K562 (cell line): ENCODE measurements around the gene B9D2. TPM values are rescaled to one million over a fixed set of nuclear protein-coding genes. Genes with fewer than 3 reads are reported as not detected.
"Not testable (repeated sequence)": the region's sequence is repeated elsewhere in the genome, so short reads cannot be mapped to it uniquely, and the experiment has no call there.

Experiments used
- ATAC-seq: fragments of 200-7000 bp; cut with Tn5 transposase; 3 replicates; pipeline ENCODE4 v1.9.1; 2020; ENCODE audit warnings: moderate library complexity
- BruUV-seq: library from RNA; stranded (reverse); fragments of 400-500 nt; replicated peaks from 2 replicates; lab custom pipeline; 2021; lab: Mats Ljungman, UMichigan
- CTCF ChIA-PET: fragments of 300-600 bp; formaldehyde crosslinking; extraction: SDS; loops from one replicate; lab custom pipeline; 2021; ENCODE audit warnings: low intra/inter-chr PET ratio; lab: Yijun Ruan, JAX
- POLR2A ChIA-PET: fragments of 300-600, 350-650 bp; sonication (Branson Sonifier 250); formaldehyde crosslinking; extraction: SDS; loops from one replicate; lab custom pipeline; 2021; ENCODE audit warnings: antibody characterized with exemption, inconsistent platforms; lab: Yijun Ruan, JAX
- DNase-seq, 4 experiments: peaks; one replicate each; pipeline versions ENCODE4 v3.0.0 to v3.0.0-alpha.2; 2011 to 2018; ENCODE audit warnings: low spot score in 3 of 4, mixed read lengths in 3 of 4; ENCODE audit errors: extremely low read depth in 1 of 4
- FAIRE-seq: peaks from 2 replicates; lab custom pipeline; 2011; peaks lifted over from hg19 to GRCh38; lab: Jason Lieb, UNC
- H2AFZ ChIP-seq: 2 replicates; pipeline ENCODE4 v1.6.0; 2011; ENCODE audit warnings: low read depth, low read length, control low read depth, inconsistent platforms
- H3K27ac ChIP-seq: fragments of 200-600 bp; 3 replicates; pipeline ENCODE4 v1.8.0; 2011; ENCODE audit warnings: low read depth, mild to moderate bottlenecking, control low read depth, inconsistent platforms, low read length, moderate library complexity, mixed read lengths; ENCODE audit errors: extremely low read depth
- H3K27me3 ChIP-seq, 2 experiments: fragments of 300-600 bp in 1 of 2; 2 replicates in 1 of 2; 3 replicates in 1 of 2; pipeline versions ENCODE4 v1.6.0 to v1.8.0; 2011; ENCODE audit warnings: inconsistent platforms in 2 of 2, low read length in 2 of 2, mild to moderate bottlenecking in 1 of 2, mixed read lengths in 1 of 2, moderate library complexity in 1 of 2; ENCODE audit not compliant: control insufficient read depth in 2 of 2, insufficient read depth in 2 of 2
- H3K36me3 ChIP-seq: fragments of 300-600 bp; 3 replicates; pipeline ENCODE4 v1.8.0; 2011; ENCODE audit warnings: mild to moderate bottlenecking, low read length, inconsistent platforms; ENCODE audit not compliant: control insufficient read depth, insufficient read depth
- H3K4me1 ChIP-seq, 2 experiments: fragments of 200-600 bp in 1 of 2; replicated peaks in 1 of 2; 2 replicates in 1 of 2; 3 replicates in 1 of 2; pipeline versions ENCODE4 v1.5.1 to v1.8.0; 2011; ENCODE audit warnings: inconsistent platforms in 2 of 2, low read length in 2 of 2, mild to moderate bottlenecking in 1 of 2, mixed read lengths in 1 of 2, moderate library complexity in 1 of 2; ENCODE audit not compliant: control insufficient read depth in 2 of 2, insufficient read depth in 2 of 2
- H3K4me2 ChIP-seq: 2 replicates; pipeline ENCODE4 v1.6.1; 2011; ENCODE audit warnings: low read length, control low read depth, inconsistent platforms, mixed read lengths; ENCODE audit not compliant: insufficient read depth
- H3K4me3 ChIP-seq: fragments of 200-600 bp; sonication (generic), shearing (Covaris generic); 2 replicates; pipeline ENCODE4 v1.5.1; 2016; ENCODE audit warnings: control low read depth, inconsistent platforms
- H3K79me2 ChIP-seq: fragments of 200-600 bp; 3 replicates; pipeline ENCODE4 v1.8.0; 2011; ENCODE audit warnings: low read length, inconsistent platforms; ENCODE audit not compliant: control insufficient read depth, insufficient read depth
- H3K9ac ChIP-seq, 2 experiments: 2 replicates each; pipeline versions ENCODE4 v1.6.0 to v1.6.1; 2011; ENCODE audit warnings: low read depth in 2 of 2, low read length in 2 of 2, control low read depth in 1 of 2, inconsistent platforms in 1 of 2, mild to moderate bottlenecking in 1 of 2, mixed read lengths in 1 of 2; ENCODE audit not compliant: insufficient read depth in 1 of 2
- H3K9me1 ChIP-seq: one replicate; pipeline ENCODE4 v1.6.0; 2011; ENCODE audit warnings: inconsistent platforms, mild to moderate bottlenecking, low read length, moderate library complexity; ENCODE audit not compliant: control insufficient read depth, insufficient read depth
- H3K9me3 ChIP-seq: replicated peaks from 2 replicates; pipeline ENCODE4 v1.5.1; 2011; ENCODE audit warnings: low read depth, low read length, inconsistent platforms; ENCODE audit not compliant: control insufficient read depth, insufficient read depth
- H4K20me1 ChIP-seq: replicated peaks from 2 replicates; pipeline ENCODE4 v1.6.1; 2011; ENCODE audit warnings: low read length, inconsistent platforms, mixed read lengths; ENCODE audit not compliant: control insufficient read depth, insufficient read depth
- CXXC5 ChIP-seq: fragments of 250-450 bp; sonication (Bioruptor Pico); IDR thresholded peaks from 2 replicates; pipeline ENCODE4 v1.8.0; 2022; ENCODE audit warnings: inconsistent platforms, mild to moderate bottlenecking, moderate library complexity
- JUN ChIP-seq, 2 experiments: sonication (generic) in 1 of 2; formaldehyde crosslinking in 1 of 2; IDR thresholded peaks; 2 replicates each; pipeline versions ENCODE4 v1.6.1 to v1.8.0; 2012 to 2022; ENCODE audit warnings: borderline replicate concordance in 2 of 2, mild to moderate bottlenecking in 2 of 2, improper control_type of control experiment in 1 of 2, low read depth in 1 of 2, low read length in 1 of 2, missing genetic modification reagents in 1 of 2
- ZNF274 ChIP-seq: IDR thresholded peaks from 2 replicates; pipeline ENCODE4 v1.6.1; 2011; ENCODE audit warnings: low read depth, mild to moderate bottlenecking, low read length, moderate library complexity, borderline replicate concordance
- WGBS: fragments of 100-300 bp; shearing (Covaris generic); methylation state at CpG from one replicate; pipeline ENCODE4 v1.1.6; 2016; ENCODE audit warnings: low coverage, mixed read lengths; ENCODE audit not compliant: insufficient coverage; ENCODE audit errors: missing lambda C conversion rate; 5-methylcytosine and 5-hydroxymethylcytosine counted together
- in situ Hi-C: fragments of 300-500 bp; cut with MboI; formaldehyde crosslinking; loops from 4 replicates; pipeline ENCODE4 v1.15.0; 2018; ENCODE audit warnings: inconsistent platforms, mixed read lengths
- intact Hi-C: fragments of 100-400 bp; cut with micrococcal nuclease; formaldehyde crosslinking; loops from 2 replicates; pipeline ENCODE4 v1.14.2; 2022
- polyA plus RNA-seq, 8 experiments: library from polyadenylated mRNA; depleted of rRNA in 4 of 8; stranded (reverse) in 5 of 8; unstranded in 3 of 8; fragments of >200 nt; fragmentation: Nextera tagmentation in 2 of 8; fragmentation: Illumina TruSeq in 1 of 8; extraction: Ambion mirVana in 2 of 8; extraction: Trizol in 1 of 8; gene quantifications; 2 replicates each; pipeline versions ENCODE4 v1.2.1 to v1.2.3, GENCODE V29; 2011 to 2014; ENCODE audit warnings: inconsistent platforms in 1 of 8, missing spikeins in 1 of 8
- total RNA-seq, 7 experiments: library from RNA; depleted of rRNA in 6 of 7; stranded (reverse); fragments of >200 nt in 6 of 7; fragmentation: Illumina TruSeq in 2 of 7; extraction: Trizol in 2 of 7; gene quantifications; 2 replicates each; pipeline versions ENCODE4 v1.2.1 to v1.2.3, GENCODE V29; 2011 to 2021; ENCODE audit warnings: low replicate concordance in 1 of 7
- TF ChIP-seq, protein P1 (sequence below): fragments of 450-650 bp; IDR thresholded peaks from 2 replicates; pipeline ENCODE4 v1.6.1; 2016; ENCODE audit warnings: borderline replicate concordance
- TF ChIP-seq, protein P2 (sequence below): sonication (generic); IDR thresholded peaks from 2 replicates; pipeline ENCODE4 v1.6.1; 2016
- TF ChIP-seq, protein P3 (sequence below): fragments of 200-400 bp; formaldehyde crosslinking; IDR thresholded peaks from 2 replicates; pipeline ENCODE4 v1.6.1; 2017; ENCODE audit warnings: mild to moderate bottlenecking, low read depth, low read length, moderate library complexity

Gene B9D2
- total and polyA plus RNA-seq, 9 of the 15 experiments (the other 6 are each of a cell fraction or from before 2014, with no cell fraction given) = 0.83 to 6.9 (median 2.8) TPM

- Histone ChIP-seq H3K9ac (no peak overlapping the region), H3K4me2 (no peak overlapping the region), H3K36me3 (no peaks in the 10 kb centered on the region), H3K9me1 (no peaks in the 10 kb centered on the region), H3K4me3 (no peak overlapping the region), H2AFZ (no peak overlapping the region), H3K27me3 (no peaks in the 10 kb centered on the region), H3K4me1 (peaks cover 18 to 41% of the 10 kb centered on the region in 2 experiments), H3K79me2 (peaks cover 24% of the 10 kb centered on the region), H4K20me1 (no peaks in the 10 kb centered on the region), H3K27ac (no peak overlapping the region), H3K9me3 (no peaks in the 10 kb centered on the region)
- intact Hi-C loops = no loop called here
- FAIRE-seq (no peak), DNase-seq (no peak), ATAC-seq (no peak)
- BruUV-seq = no TSS peak
- WGBS = 88% methylated on average over 8 of the region's 8 CpGs
- in situ Hi-C loops = no loop called here
- TF ChIP-seq, protein P1, sequence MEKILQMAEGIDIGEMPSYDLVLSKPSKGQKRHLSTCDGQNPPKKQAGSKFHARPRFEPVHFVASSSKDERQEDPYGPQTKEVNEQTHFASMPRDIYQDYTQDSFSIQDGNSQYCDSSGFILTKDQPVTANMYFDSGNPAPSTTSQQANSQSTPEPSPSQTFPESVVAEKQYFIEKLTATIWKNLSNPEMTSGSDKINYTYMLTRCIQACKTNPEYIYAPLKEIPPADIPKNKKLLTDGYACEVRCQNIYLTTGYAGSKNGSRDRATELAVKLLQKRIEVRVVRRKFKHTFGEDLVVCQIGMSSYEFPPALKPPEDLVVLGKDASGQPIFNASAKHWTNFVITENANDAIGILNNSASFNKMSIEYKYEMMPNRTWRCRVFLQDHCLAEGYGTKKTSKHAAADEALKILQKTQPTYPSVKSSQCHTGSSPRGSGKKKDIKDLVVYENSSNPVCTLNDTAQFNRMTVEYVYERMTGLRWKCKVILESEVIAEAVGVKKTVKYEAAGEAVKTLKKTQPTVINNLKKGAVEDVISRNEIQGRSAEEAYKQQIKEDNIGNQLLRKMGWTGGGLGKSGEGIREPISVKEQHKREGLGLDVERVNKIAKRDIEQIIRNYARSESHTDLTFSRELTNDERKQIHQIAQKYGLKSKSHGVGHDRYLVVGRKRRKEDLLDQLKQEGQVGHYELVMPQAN = no peak
- TF ChIP-seq ZNF274 (no peak), JUN (IDR thresholded peaks at IDR 0.05; ENCODE audit: borderline replicate concordance, low read depth, low read length) (no peak), JUN (CRISPR knock-in tag; IDR thresholded peaks at IDR 0.05; ENCODE audit: borderline replicate concordance) (no peak), CXXC5 (CRISPR knock-in tag) (no peak)
- TF ChIP-seq, protein P2, sequence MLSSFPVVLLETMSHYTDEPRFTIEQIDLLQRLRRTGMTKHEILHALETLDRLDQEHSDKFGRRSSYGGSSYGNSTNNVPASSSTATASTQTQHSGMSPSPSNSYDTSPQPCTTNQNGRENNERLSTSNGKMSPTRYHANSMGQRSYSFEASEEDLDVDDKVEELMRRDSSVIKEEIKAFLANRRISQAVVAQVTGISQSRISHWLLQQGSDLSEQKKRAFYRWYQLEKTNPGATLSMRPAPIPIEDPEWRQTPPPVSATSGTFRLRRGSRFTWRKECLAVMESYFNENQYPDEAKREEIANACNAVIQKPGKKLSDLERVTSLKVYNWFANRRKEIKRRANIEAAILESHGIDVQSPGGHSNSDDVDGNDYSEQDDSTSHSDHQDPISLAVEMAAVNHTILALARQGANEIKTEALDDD = no peak
- TF ChIP-seq, protein P3, sequence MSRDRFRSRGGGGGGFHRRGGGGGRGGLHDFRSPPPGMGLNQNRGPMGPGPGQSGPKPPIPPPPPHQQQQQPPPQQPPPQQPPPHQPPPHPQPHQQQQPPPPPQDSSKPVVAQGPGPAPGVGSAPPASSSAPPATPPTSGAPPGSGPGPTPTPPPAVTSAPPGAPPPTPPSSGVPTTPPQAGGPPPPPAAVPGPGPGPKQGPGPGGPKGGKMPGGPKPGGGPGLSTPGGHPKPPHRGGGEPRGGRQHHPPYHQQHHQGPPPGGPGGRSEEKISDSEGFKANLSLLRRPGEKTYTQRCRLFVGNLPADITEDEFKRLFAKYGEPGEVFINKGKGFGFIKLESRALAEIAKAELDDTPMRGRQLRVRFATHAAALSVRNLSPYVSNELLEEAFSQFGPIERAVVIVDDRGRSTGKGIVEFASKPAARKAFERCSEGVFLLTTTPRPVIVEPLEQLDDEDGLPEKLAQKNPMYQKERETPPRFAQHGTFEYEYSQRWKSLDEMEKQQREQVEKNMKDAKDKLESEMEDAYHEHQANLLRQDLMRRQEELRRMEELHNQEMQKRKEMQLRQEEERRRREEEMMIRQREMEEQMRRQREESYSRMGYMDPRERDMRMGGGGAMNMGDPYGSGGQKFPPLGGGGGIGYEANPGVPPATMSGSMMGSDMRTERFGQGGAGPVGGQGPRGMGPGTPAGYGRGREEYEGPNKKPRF = no peak
- POLR2A ChIA-PET = no interaction called here
- CTCF ChIA-PET = no interaction called here
Observed at GRCh38 chr19:41371541-41371940, 7.6 kb upstream of the B9D2 start.

DNA sequence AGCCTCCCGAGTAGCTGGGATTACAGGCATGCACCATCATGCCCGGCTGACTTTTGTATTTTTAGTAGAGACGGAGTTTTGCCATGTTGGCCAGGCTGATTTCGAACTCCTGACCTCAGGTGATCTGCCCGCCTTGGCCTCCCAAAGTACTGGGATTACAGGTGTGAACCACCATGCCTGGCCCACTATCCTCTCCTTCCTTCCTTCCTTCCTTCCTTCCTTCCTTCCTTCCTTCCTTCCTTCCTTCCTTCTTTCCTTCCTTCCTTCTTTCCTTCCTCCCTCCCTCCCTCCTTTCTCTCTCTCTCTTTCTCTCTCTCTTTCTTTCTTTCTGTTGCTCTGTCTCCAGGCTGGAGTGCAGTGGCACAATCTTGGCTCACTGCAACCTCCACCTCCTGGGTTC lies 7.2 kb upstream of the B9D2 start:
- FAIRE-seq, CTCF ChIA-PET, H2AFZ ChIP-seq, ATAC-seq, H3K27me3 ChIP-seq, H3K9me1 ChIP-seq, H3K36me3 ChIP-seq, intact Hi-C loops, POLR2A ChIA-PET, H3K4me2 ChIP-seq, BruUV-seq, H3K9ac ChIP-seq, H3K27ac ChIP-seq, H3K4me3 ChIP-seq, in situ Hi-C loops, H3K9me3 ChIP-seq, DNase-seq, H4K20me1 ChIP-seq: not testable (repeated sequence)
- H3K4me1 ChIP-seq = peaks cover 22 to 42% of the 10 kb centered on the region in 2 experiments
- H3K79me2 ChIP-seq = peaks cover 29% of the 10 kb centered on the region
- WGBS = 89% methylated on average over 5 of the region's 5 CpGs
